GM12878 (cell line): Measurements from ENCODE around the gene BIRC3. TPM values are rescaled to one million over a fixed set of nuclear protein-coding genes. Genes with fewer than 3 reads are reported as not detected.

Experiments
- CBX3 ChIP-seq: fragments of 200-600 bp; sonication (generic); IDR thresholded peaks from 2 replicates; pipeline ENCODE4 v1.6.1; 2016; ENCODE audit warnings: low read depth, borderline replicate concordance
- CBX5 ChIP-seq: sonication (generic); IDR thresholded peaks from 2 replicates; pipeline ENCODE4 v1.6.1; 2016; ENCODE audit warnings: low read depth, moderate library complexity, mild to moderate bottlenecking, inconsistent platforms
- EP300 ChIP-seq, 2 experiments: fragments of 150-350 bp in 1 of 2; IDR thresholded peaks; 2 replicates each; pipeline ENCODE4 v1.6.1; 2011 to 2012; ENCODE audit warnings: low read depth in 2 of 2, low read length in 2 of 2, borderline replicate concordance in 1 of 2, improper control_type of control experiment in 1 of 2, inconsistent platforms in 1 of 2; ENCODE audit not compliant: control insufficient read depth in 1 of 2
- EZH2 ChIP-seq: IDR thresholded peaks from 2 replicates; pipeline ENCODE4 v1.6.1; 2012; ENCODE audit warnings: low read depth, mild to moderate bottlenecking, control low read depth, inconsistent platforms, low read length, borderline replicate concordance; ENCODE audit not compliant: control insufficient read depth
- GATAD2B ChIP-seq: fragments of 450-650 bp; conservative IDR thresholded peaks from 2 replicates; pipeline ENCODE4 v1.6.1; 2017; ENCODE audit warnings: low read depth, mild to moderate bottlenecking, moderate library complexity
- IRF3 ChIP-seq: fragments of 450-650 bp; IDR thresholded peaks from 2 replicates; pipeline ENCODE4 v1.6.1; 2014; ENCODE audit warnings: mild to moderate bottlenecking
- MAX ChIP-seq: IDR thresholded peaks from 2 replicates; pipeline ENCODE4 v1.6.1; 2012; ENCODE audit warnings: low read depth, low read length, improper control_type of control experiment
- MYB ChIP-seq: fragments of 150-350 bp; IDR thresholded peaks from 2 replicates; pipeline ENCODE4 v1.6.1; 2014; ENCODE audit warnings: mild to moderate bottlenecking, low read depth, low read length, borderline replicate concordance
- NKRF ChIP-seq: fragments of 450-650 bp; conservative IDR thresholded peaks from 2 replicates; pipeline ENCODE4 v1.6.1; 2017; ENCODE audit warnings: mild to moderate bottlenecking, moderate library complexity
- POU2F2 ChIP-seq: IDR thresholded peaks from 3 replicates; pipeline ENCODE4 v1.6.1; 2011; ENCODE audit warnings: low read depth, mild to moderate bottlenecking, low read length, borderline replicate concordance
- RFX5 ChIP-seq: IDR thresholded peaks from 2 replicates; pipeline ENCODE4 v1.6.1; 2011; ENCODE audit warnings: low read depth, low read length, improper control_type of control experiment
- SMAD5 ChIP-seq: IDR thresholded peaks from 2 replicates; pipeline ENCODE4 v1.6.1; 2016; ENCODE audit warnings: antibody characterized with exemption, low read depth
- SMARCA5 ChIP-seq: fragments of 450-650 bp; IDR thresholded peaks from 2 replicates; pipeline ENCODE4 v1.6.1; 2017; ENCODE audit warnings: mild to moderate bottlenecking
- SREBF2 ChIP-seq: IDR thresholded peaks from 2 replicates; pipeline ENCODE4 v1.6.1; 2012; ENCODE audit warnings: mild to moderate bottlenecking, low read length
- SUZ12 ChIP-seq: fragments of 200-600 bp; sonication (generic); IDR thresholded peaks from one replicate; pipeline ENCODE4 v1.6.1; 2018; ENCODE audit warnings: antibody characterized with exemption, mild to moderate bottlenecking; ENCODE audit not compliant: unreplicated experiment
- ZBTB4 ChIP-seq: fragments of 450-650 bp; formaldehyde crosslinking; IDR thresholded peaks from 2 replicates; pipeline ENCODE4 v1.4.0; 2022; ENCODE audit warnings: mild to moderate bottlenecking, moderate library complexity
- ZNF207 ChIP-seq: fragments of 450-650 bp; IDR thresholded peaks from 2 replicates; pipeline ENCODE4 v1.6.1; 2014; ENCODE audit warnings: antibody characterized with exemption, mild to moderate bottlenecking, borderline replicate concordance
- polyA plus RNA-seq, 11 experiments: library from polyadenylated mRNA; depleted of rRNA in 4 of 11; unstranded in 6 of 11; stranded (reverse) in 5 of 11; fragments of >200 nt; fragmentation: Nextera tagmentation in 4 of 11; fragmentation: Illumina TruSeq in 1 of 11; extraction: Ambion mirVana in 4 of 11; extraction: Trizol in 1 of 11; gene quantifications; 1 replicate in 1 of 11; 2 replicates in 10 of 11; pipeline versions ENCODE4 v1.2.1 to v1.2.3, GENCODE V29; 2011 to 2016; ENCODE audit warnings: inconsistent platforms in 2 of 11, missing spikeins in 2 of 11, low read depth in 1 of 11
- total RNA-seq, 4 experiments: library from RNA; depleted of rRNA in 3 of 4; stranded (reverse); fragments of >200 nt in 3 of 4; fragmentation: Illumina TruSeq in 1 of 4; extraction: Trizol in 1 of 4; gene quantifications; 2 replicates each; pipeline versions ENCODE4 v1.2.1 to v1.2.3, GENCODE V29; 2013 to 2021
- TF ChIP-seq, protein P1 (sequence below): fragments of 150-350 bp; IDR thresholded peaks from 2 replicates; pipeline ENCODE4 v1.6.1; 2014; ENCODE audit warnings: mild to moderate bottlenecking, low read depth, low read length
- TF ChIP-seq, protein P2 (sequence below): IDR thresholded peaks from 2 replicates; pipeline ENCODE4 v1.6.1; 2011; ENCODE audit warnings: mild to moderate bottlenecking, low read depth, low read length, moderate library complexity; ENCODE audit not compliant: insufficient replicate concordance

The BIRC3 gene
- total and polyA plus RNA-seq, 10 of the 15 experiments (the other 5 are each of a cell fraction or from before 2014, with no cell fraction given), result 42.1 to 351 (median 83.7) TPM

DNA sequence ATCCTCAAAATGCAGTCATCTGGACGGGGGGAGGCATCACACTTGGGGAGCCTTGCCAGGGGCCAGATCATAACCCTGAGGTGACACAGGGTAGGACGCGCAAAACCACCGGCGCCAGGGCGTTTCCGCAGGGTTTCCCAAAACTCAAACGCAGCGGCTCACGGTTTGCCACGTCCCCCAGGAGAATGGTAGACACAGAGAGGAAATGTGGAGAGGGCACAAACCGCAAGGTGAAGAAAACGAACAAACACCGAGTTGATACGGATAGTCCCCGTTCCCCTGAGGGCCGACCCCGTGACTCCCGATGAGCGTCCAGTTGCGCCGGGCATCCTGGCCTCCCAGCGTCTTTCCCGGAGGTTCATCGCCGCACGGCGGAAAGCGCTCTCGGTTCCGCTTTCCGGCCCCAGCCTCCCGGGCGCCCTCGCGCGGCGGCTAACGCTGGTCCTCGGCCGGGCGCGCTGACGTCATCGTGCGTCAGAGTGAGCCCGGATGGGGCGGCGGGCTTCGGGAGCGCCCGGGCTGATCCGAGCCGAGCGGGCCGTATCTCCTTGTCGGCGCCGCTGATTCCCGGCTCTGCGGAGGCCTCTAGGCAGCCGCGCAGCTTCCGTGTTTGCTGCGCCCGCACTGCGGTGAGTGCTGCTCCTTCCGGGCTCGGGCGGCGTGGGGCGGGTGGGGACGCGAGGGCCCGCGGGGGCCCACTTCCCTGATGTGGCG is 29.6 kb downstream of the BIRC3 start, which contains the start of gene BIRC2 (continued):
- no peak for TF ChIP-seq CBX3
- TF ChIP-seq SMARCA5, result peak; percentile 93
- TF ChIP-seq EP300 (IDR thresholded peaks at IDR 0.05; ENCODE audit: borderline replicate concordance in 1 of 2, control insufficient read depth in 1 of 2, low read depth in 2 of 2, low read length in 2 of 2), result peak; percentile 65 to 78; a peak in 3 of 4 replicates
- TF ChIP-seq, protein P1, sequence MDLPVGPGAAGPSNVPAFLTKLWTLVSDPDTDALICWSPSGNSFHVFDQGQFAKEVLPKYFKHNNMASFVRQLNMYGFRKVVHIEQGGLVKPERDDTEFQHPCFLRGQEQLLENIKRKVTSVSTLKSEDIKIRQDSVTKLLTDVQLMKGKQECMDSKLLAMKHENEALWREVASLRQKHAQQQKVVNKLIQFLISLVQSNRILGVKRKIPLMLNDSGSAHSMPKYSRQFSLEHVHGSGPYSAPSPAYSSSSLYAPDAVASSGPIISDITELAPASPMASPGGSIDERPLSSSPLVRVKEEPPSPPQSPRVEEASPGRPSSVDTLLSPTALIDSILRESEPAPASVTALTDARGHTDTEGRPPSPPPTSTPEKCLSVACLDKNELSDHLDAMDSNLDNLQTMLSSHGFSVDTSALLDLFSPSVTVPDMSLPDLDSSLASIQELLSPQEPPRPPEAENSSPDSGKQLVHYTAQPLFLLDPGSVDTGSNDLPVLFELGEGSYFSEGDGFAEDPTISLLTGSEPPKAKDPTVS, result no peak
- TF ChIP-seq ZNF207, result peak; percentile 87
- TF ChIP-seq CBX5, result peak; percentile 95
- TF ChIP-seq, protein P2, sequence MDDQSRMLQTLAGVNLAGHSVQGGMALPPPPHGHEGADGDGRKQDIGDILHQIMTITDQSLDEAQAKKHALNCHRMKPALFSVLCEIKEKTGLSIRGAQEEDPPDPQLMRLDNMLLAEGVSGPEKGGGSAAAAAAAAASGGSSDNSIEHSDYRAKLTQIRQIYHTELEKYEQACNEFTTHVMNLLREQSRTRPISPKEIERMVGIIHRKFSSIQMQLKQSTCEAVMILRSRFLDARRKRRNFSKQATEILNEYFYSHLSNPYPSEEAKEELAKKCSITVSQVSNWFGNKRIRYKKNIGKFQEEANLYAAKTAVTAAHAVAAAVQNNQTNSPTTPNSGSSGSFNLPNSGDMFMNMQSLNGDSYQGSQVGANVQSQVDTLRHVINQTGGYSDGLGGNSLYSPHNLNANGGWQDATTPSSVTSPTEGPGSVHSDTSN, result no peak
- no peak for TF ChIP-seq SMAD5
- no peak for TF ChIP-seq MYB
- TF ChIP-seq NKRF, result no peak; the same call in 1 of the 2 replicates
- TF ChIP-seq ZBTB4, result peak; percentile 63; the same call in 1 of the 2 replicates
- TF ChIP-seq EZH2, result no peak
- TF ChIP-seq GATAD2B, result peak; percentile 99
- TF ChIP-seq SREBF2, result no peak
- no peak for TF ChIP-seq MAX
- no peak for TF ChIP-seq IRF3
- TF ChIP-seq POU2F2, result peak; percentile 70; the same call in 1 of the 3 replicates
- TF ChIP-seq RFX5, result no peak; the same call in 1 of the 2 replicates
- no peak for TF ChIP-seq SUZ12
